Suprapubic skin (tissue), 4 donors: Measurements from ENCODE around the gene ICAM5. TPM values are rescaled to one million over a fixed set of nuclear protein-coding genes. Genes with fewer than 3 reads are reported as not detected.

Experiments used
- DNase-seq, 2 donors: peaks; one replicate each; pipeline ENCODE4 v3.0.0-alpha.2; 2019; ENCODE audit warnings: low spot score in 2 of 2
- H3K27ac ChIP-seq: fragments of 200-600 bp; sonication (generic); one replicate; pipeline ENCODE4 v1.5.1; 2019
- H3K27me3 ChIP-seq: fragments of 200-600 bp; sonication (generic); one replicate; pipeline ENCODE4 v1.5.1; 2019
- H3K36me3 ChIP-seq: fragments of 200-600 bp; sonication (generic); one replicate; pipeline ENCODE4 v1.5.1; 2019
- H3K4me1 ChIP-seq: fragments of 200-600 bp; sonication (generic); one replicate; pipeline ENCODE4 v1.5.1; 2019
- H3K4me3 ChIP-seq: fragments of 200-600 bp; sonication (generic); one replicate; pipeline ENCODE4 v1.5.1; 2019; ENCODE audit warnings: mild to moderate bottlenecking
- H3K9me3 ChIP-seq: fragments of 200-600 bp; sonication (generic); one replicate; pipeline ENCODE4 v1.5.1; 2019
- CTCF ChIP-seq, 2 donors: fragments of 200-600 bp in 1 of 2; fragments of 450-650 bp in 1 of 2; sonication (generic) in 1 of 2; IDR thresholded peaks; one replicate each; pipeline ENCODE4 v1.5.1; 2016 to 2019; ENCODE audit warnings: antibody characterized with exemption in 2 of 2, mild to moderate bottlenecking in 1 of 2, moderate library complexity in 1 of 2
- EP300 ChIP-seq: sonication (generic); formaldehyde crosslinking; IDR thresholded peaks from one replicate; pipeline ENCODE4 v1.6.1; 2017; ENCODE audit warnings: antibody characterized with exemption
- POLR2A ChIP-seq, 2 donors: fragments of 450-650 bp; IDR thresholded peaks; one replicate each; pipeline ENCODE4 v1.6.1; 2017; ENCODE audit warnings: antibody characterized with exemption in 2 of 2, mild to moderate bottlenecking in 2 of 2, moderate library complexity in 2 of 2
- POLR2AphosphoS5 ChIP-seq, 3 donors: sonication (generic); formaldehyde crosslinking; IDR thresholded peaks; one replicate each; pipeline ENCODE4 v1.6.1; 2017; ENCODE audit warnings: antibody characterized with exemption in 3 of 3
- WGBS: methylation state at CpG from one replicate; pipeline ENCODE4 v1.1.5; 2018; 5-methylcytosine and 5-hydroxymethylcytosine counted together
- total RNA-seq, 4 donors: library from RNA; depleted of rRNA; stranded (reverse); fragments of >200 nt; gene quantifications; one replicate each; pipeline ENCODE4 v1.1.0, GENCODE V29; 2016

ICAM5 gene
- total RNA-seq, 4 donors from 2014 or later: 0.21 to 0.97 (median 0.62) TPM; not detected in 1

GRCh38 chr19:10283301-10284064 lies 6.3 kb upstream of the ICAM5 start:
- Histone ChIP-seq H3K4me1 (peaks cover 17% of the 10 kb centered on the region), H3K4me3 (no peak overlapping the region), H3K27ac (no peak overlapping the region), H3K9me3 (no peaks in the 10 kb centered on the region), H3K27me3 (peaks cover 15% of the 10 kb centered on the region), H3K36me3 (peaks cover 34% of the 10 kb centered on the region)
- 64% methylated on average over 20 of the region's 23 CpGs for WGBS
- TF ChIP-seq EP300: no peak
- no peak for TF ChIP-seq CTCF (IDR thresholded peaks at IDR 0.05)
- no peak for TF ChIP-seq POLR2AphosphoS5 (IDR thresholded peaks at IDR 0.05)
- no peak for TF ChIP-seq POLR2A (IDR thresholded peaks at IDR 0.05)
- no peak for DNase-seq

- Histone ChIP-seq H3K9me3 (no peaks in the 10 kb centered on the region), H3K27ac (no peak overlapping the region), H3K4me3 (no peak overlapping the region), H3K36me3 (peaks cover 34% of the 10 kb centered on the region), H3K27me3 (peaks cover 24% of the 10 kb centered on the region), H3K4me1 (peaks cover 26% of the 10 kb centered on the region)
- no peak for DNase-seq
- WGBS: 96% methylated on average over 16 of the region's 34 CpGs
- TF ChIP-seq CTCF (IDR thresholded peaks at IDR 0.05) (no peak), POLR2AphosphoS5 (IDR thresholded peaks at IDR 0.05) (no peak)
Measured at GRCh38 chr19:10284065-10284959, 5.4 kb upstream of the ICAM5 start.

- H3K36me3 ChIP-seq: peaks cover 33% of the 10 kb centered on the region
- no peak overlapping the region for H3K27ac ChIP-seq
- no peaks in the 10 kb centered on the region for H3K9me3 ChIP-seq
- no peak for TF ChIP-seq POLR2AphosphoS5 (IDR thresholded peaks at IDR 0.05)
- no peak for TF ChIP-seq EP300
- TF ChIP-seq POLR2A (IDR thresholded peaks at IDR 0.05): no peak
- TF ChIP-seq CTCF (IDR thresholded peaks at IDR 0.05): no peak
- no peak for DNase-seq
- H3K4me1 ChIP-seq: peaks cover 32% of the 10 kb centered on the region
- 97% methylated on average over 5 of the region's 13 CpGs for WGBS
- H3K27me3 ChIP-seq: peaks cover 30% of the 10 kb centered on the region
- H3K4me3 ChIP-seq: no peak overlapping the region
Measured at GRCh38 chr19:10284960-10285278, 4.8 kb upstream of the ICAM5 start.

- Histone ChIP-seq H3K27me3 (peaks cover 34% of the 10 kb centered on the region), H3K27ac (no peak overlapping the region), H3K36me3 (peaks cover 29% of the 10 kb centered on the region), H3K4me3 (no peak overlapping the region), H3K9me3 (no peaks in the 10 kb centered on the region), H3K4me1 (peaks cover 36% of the 10 kb centered on the region)
- no peak for DNase-seq
- WGBS: 90% methylated on average over 4 of the region's 4 CpGs
- TF ChIP-seq POLR2A (IDR thresholded peaks at IDR 0.05): no peak
- TF ChIP-seq CTCF (IDR thresholded peaks at IDR 0.05): no peak
- TF ChIP-seq EP300: no peak
- no peak for TF ChIP-seq POLR2AphosphoS5 (IDR thresholded peaks at IDR 0.05)
Measured at GRCh38 chr19:10285393-10285792, 4.4 kb upstream of the ICAM5 start.
